Activated CD4-positive, CD25-positive, alpha-beta regulatory T cell treated with anti-CD3 and anti-CD28 coated beads, Interleukin-2, amount 50 U/mL, for 24 hours (primary cell): Measurements from ENCODE around the gene SLCO4A1.

Experiments
- ATAC-seq, 2 donors: fragments of 150-1000 bp; cut with Tn5 transposase; one replicate each; pipeline ENCODE4 v1.10.0; 2021; ENCODE audit warnings: mild to moderate bottlenecking in 1 of 2, moderate library complexity in 1 of 2

Gene SLCO4A1, protein sequence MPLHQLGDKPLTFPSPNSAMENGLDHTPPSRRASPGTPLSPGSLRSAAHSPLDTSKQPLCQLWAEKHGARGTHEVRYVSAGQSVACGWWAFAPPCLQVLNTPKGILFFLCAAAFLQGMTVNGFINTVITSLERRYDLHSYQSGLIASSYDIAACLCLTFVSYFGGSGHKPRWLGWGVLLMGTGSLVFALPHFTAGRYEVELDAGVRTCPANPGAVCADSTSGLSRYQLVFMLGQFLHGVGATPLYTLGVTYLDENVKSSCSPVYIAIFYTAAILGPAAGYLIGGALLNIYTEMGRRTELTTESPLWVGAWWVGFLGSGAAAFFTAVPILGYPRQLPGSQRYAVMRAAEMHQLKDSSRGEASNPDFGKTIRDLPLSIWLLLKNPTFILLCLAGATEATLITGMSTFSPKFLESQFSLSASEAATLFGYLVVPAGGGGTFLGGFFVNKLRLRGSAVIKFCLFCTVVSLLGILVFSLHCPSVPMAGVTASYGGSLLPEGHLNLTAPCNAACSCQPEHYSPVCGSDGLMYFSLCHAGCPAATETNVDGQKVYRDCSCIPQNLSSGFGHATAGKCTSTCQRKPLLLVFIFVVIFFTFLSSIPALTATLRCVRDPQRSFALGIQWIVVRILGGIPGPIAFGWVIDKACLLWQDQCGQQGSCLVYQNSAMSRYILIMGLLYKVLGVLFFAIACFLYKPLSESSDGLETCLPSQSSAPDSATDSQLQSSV

DNA sequence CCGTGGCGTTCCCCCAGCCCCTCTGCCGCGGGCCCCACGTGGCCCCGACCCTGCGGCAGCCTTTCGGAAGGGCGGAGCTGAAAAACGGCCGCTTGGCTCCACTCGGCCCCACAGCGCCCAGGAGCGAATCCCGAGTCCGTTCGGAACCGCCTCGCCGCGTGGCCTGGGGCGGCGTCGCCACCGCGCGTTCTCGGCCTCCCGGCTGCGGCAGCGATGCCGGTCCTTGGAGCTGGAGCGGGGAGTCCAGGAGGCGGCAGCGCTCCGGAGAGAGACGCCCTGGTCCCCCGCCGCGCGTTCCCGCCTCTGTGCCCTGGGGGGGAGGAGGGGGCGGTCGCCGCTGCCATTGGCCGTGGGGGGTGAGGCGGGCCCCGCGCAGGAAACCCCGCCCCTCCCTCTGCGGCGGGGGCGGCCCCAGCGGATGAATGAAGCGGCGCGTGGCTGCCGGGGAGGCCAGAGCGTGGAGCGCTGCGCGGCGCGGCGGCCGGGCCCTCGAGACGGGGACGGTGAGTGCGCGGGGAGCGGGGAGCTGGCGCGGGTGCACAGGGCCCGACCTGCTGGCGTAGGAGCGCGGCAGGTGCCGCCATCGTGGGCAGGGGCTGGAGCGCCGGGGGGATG, at the start of gene SLCO4A1:
SLCO4A1 (plus strand) TSS at position 453 of the 615 bp plus-strand sequence. CDS start 13,952 bp downstream, outside the sequence.
- ATAC-seq, result peak; percentile 87 to 88

DNA sequence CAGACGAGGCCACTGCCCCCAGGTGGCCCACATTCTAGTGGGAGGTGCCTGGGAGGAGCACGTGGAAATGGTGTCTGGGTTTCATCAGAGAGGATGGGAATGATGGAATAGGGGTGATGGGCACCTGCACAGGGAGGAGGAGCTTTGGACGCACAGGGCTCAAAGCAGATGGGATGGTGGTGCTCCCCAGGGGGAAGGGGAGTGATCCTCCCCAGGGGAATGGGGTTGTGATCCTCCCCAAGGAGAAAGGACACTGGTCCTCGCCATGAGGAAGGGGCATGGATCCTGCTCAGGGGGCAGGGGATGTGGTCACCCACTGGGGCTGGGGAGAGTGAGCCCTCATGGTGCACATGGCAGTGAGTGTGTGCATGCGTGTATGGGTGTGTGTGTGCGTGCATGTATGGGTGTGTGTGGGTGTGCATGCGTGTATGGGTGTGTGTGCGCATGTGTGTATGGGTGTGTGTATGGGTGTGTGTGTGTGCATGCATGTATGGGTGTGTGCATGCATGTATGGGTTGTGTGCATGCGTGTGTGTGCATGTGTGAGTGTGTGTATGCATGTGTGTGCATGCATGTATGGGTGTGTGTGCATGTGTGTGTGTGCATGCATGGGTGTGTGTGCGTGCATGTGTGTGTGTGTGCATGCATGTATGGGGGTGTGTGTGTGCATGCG, 49.7 kb upstream of the SLCO4A1 start:
- ATAC-seq, result no peak

DNA sequence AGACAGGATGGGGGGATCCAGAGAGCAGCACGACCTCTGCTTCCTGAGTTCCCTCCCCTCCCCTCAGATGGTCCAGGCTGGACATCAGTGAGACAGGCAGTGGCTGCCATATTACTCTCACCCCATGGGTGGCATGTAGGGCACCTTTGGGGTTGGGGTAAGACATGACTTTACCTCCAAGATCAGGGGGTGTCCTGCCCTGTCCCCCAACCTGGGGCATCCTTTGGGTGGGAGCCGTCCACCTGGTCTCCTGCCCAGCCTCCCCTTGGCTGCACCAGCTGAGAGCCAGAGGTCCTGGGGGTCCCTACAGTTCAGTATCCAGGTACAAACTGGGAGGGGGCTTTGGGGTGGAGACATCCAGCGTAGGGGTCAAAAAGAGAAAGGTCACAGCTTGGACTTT, 48.7 kb upstream of the SLCO4A1 start:
- no peak for ATAC-seq

DNA sequence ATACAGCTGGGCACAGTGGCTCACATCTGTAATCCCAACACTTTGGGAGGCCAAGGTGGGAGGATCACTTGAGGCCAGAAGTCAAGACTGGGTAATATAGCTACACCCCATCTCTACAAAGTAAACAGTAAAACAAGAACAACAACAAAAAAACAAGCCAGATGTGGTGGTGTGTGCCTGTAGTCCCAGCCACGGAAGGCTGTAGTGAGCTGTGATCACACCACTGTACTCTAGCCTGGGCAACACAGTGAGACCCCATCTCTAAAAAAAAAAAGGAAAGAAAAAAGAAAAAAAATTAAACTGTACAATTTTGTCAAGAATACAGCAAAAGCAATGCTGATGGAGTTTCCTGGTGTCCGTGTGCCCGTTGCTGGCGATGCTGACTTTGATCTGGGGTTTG, 47.2 kb upstream of the SLCO4A1 start:
- ATAC-seq, result no peak

DNA sequence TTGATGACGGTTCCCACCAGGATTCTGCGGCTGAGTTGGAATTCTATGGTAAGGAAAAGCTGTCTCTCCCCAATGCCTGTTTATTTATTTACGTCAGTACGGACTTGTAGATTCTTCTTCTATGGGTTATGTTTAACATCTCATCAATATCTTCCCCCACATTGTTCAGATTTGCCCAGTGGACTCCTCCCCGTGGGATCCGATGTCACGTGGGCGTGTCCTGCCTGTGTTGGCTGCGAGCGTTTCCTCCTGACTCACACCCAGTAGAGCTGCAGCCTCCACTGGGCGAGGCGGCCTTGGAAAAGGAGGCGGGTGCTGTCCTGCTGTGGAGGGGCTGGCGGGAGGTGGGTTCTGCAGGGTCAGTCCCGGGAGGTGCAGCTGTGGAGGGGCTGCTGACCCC, 46.8 kb upstream of the SLCO4A1 start:
- ATAC-seq, result peak in 1 of 2 donors; percentile 53

DNA sequence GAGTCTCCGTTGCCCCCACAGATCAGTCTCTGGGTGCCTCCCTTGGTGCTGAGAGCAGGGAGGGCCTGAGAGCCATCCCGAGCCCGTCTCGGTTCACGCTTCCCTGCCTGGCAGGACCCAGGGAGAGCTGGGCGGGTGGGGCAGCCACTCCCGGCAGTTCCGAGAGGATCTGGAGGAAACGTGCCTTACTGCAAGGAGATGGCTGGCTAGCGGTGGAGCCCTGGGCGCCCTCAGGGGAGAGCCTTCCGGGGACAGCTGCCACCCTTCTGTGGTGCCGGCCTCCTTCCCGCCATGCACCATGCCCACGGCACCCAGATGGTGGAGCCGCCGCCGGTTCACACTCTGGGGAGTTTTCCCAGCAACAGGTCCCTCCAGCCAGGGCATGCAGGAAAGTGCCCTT, 45.8 kb upstream of the SLCO4A1 start:
- ATAC-seq, result no peak

DNA sequence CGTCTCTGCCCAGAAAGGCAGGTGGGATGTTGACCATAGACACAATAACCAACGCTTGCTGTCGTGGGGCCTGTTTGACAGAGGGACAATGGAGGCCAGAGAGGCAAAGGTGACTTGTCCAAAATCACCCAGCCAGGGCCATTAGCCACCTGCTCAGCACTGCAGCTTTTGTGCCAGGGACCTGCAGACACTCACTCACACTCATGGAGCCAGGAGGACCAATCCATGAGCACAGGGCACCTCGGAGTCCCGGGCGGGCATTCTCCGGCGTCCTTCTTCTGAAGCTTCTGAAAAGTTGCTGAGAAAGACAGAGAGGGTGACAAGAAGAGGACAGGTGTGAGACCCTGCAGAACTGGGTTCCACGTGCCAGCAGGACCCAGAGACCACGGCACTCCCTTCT, 45.4 kb upstream of the SLCO4A1 start:
- no peak for ATAC-seq

DNA sequence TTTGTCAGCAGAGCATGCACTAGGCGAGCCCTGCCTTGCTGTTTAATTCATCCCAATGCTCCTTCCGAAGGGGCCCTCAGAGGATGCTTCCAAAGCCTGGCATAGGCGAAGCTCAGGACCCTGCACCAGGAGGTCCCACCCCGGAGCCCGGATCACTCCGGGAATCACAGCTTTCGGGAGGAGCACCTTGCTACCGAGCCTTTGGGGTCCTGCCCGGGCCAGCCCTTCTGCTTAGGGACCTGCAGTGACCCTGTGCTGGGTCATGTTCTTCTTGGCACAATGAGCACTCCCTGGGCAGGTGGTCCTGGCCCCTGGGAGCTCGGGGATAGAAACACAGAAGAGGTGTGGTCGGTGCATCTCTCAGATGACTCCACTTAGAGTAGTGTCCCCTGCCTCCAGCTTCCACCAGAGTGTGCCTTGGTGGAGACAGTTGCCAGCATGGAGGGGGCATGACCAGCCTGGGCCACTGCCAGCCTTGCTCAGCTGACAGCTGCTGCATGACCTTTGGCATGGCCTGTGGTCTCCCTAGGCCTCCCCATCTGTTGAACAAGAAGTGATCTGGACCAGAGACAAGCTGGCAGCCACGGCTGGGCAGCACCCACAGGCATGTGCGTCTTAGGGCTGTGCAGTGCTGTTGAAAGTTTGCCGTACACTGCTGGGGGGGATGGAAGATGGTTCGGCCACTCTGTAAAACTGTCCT, 44.7 kb upstream of the SLCO4A1 start:
- ATAC-seq, result no peak

DNA sequence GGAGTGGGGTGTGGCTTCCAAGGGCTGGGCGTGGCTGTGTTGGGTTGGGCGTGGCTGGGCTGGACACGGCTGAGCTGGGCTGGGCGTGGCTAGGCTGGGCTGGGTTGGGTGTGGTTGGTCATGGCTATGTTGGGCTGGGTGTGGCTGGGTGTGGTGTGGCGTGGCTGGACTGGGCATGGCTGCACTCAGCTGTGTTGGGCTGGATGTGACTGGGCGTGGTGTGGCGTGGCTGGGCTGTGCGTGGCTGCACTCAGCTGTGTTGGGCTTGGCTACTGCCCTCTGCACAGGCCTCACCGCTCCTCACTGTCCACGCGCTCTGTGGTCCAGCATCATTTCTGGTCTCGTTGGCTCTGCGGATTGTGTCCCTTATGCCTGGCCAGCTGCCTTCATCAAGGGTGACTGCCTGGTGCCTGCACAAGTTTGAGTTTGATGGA, 43.5 kb upstream of the SLCO4A1 start:
- ATAC-seq, result no peak

DNA sequence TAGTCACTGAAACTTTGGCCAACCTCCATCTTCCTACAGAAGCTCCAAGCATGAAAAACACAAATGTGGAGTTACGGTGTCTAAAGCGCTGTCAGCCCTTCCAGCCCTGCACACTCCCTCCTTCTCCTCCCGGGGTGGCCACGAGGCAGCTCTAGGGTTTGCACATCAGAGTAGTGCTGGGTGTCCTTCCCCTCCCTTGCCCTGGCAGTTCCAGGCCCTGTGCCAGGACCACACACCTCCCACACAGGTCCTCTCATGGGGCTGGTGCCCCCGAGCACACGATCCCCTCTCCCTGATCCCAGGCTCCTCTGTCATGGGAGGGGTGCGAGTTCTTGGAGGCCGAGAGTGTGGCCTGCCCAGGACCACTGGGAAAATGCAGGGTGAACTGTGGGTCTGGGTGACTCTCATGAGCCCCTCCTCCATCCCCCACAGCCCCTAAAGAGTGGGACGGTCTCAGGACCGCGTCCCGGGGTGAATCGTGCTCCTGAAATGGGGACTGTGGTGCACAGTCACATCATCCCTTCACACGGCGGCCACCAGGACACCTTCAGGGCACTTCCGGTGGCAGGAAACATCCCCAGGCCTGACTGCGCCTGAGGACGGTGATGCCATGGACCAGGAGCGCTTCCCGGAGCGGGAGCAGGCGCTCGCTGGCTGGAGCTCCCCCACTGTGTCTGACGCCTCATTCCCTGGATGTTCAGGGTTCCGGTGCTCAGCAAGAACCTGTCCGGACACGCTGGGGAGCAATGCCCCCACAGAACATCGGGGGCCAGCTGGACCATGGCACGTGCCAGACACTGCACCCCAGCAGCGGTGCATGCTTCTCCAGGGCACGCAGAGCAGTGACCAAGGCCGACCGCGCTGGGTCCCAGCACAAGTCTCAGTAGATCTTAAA, 42.8 kb upstream of the SLCO4A1 start:
- no peak for ATAC-seq

DNA sequence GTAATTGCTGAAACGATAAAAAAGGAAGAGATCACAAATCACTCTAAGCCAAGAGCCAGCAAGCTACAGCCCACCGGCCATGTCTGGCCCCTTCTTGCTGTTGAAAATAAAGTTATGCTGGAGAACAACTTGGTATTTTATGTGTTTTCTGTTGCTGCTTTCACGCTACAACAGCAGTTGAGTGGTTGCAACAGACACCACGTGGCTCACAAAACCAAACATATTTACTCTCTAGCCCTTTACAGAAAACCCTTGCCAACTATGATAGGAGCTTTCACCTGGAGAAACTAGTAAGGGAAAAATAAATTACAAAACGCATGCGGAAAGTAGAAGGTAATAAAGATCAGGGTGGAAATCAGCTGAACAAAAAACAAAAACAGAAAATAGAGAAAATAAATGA, 41.1 kb upstream of the SLCO4A1 start:
- no peak for ATAC-seq

DNA sequence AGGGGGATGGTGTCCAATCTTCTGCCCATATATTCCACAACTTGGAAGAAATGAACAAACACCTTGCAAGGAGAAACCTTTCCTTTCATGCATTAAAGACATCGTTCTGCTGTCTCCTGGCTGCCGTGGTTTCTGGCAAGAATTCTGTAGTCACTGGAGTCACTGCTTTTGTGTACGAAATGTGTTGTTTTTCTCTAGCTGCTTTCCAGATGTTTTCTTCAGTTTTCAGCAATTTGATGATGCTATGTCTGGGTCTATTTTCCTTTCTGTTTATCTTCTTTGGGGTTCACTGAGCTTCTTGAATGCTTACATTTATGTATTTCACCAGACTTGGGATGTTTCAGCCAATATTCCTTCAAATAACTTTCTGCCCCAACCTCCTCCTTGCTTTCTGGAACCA, 40.6 kb upstream of the SLCO4A1 start:
- ATAC-seq, result no peak

DNA sequence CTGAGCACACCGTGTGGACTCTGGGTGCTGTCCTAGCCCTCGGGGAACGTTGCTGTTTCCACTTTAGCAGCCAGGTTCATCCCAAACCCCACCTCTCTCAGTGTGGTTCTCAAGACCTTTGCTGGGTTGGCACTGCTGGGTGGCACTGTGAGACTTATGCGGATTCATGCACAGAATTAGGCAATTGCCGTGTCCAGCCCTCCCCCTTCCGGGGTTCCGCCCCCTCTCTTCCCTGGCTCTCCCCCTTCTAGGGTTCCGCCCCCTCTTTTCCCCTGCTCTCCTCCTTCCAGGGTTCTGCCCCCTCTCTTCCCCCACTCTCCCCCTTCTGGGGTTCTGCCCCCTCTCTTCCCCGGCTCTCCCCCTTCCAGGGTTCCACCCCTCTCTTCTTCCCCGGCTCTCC, 39.8 kb upstream of the SLCO4A1 start:
- peak; percentile 19 to 48 for ATAC-seq

DNA sequence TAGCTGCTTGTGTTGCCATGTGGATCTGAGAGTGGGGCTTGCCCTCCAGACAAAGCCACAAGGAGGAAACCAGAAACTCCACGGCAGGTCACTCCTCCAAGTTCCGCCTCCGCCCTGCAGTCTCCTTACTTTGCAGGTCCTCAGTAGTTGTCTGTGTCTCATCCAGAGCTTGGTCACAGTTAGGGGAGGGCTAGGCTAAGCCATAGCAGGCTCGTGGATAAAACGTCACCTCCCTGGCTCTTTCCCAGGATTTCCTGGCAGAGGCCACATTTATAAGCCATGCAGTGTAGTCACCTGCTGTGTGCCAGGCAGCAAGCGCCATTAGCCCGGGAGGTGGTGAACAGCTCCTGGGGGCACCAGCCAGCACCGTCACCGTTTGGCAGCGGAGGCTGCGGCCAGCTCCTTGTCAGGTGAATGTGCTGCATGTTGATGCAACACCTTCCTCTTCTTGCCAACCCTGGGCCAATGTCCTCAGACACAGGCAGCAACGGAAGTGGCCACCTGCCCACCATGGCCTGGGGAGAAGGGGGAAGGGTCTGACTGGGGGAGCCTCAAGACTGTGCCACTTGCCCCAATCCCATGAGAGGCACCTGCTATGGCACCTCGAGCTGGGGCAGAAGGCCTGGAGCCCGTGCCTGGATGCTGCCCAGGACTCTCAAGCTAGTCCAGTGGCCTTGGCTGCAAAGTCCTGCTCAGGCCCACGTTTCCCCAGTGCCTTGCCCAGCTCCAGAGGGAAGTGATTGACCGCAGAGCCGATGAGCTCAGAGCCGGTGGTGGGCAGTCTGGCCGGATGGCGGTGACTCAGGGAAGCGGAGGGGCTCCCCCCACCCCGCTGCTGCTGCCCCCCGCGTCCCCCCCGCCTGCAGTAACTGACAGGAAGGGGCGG, 39.0 kb upstream of the SLCO4A1 start:
- ATAC-seq, result peak; percentile 51 to 61

DNA sequence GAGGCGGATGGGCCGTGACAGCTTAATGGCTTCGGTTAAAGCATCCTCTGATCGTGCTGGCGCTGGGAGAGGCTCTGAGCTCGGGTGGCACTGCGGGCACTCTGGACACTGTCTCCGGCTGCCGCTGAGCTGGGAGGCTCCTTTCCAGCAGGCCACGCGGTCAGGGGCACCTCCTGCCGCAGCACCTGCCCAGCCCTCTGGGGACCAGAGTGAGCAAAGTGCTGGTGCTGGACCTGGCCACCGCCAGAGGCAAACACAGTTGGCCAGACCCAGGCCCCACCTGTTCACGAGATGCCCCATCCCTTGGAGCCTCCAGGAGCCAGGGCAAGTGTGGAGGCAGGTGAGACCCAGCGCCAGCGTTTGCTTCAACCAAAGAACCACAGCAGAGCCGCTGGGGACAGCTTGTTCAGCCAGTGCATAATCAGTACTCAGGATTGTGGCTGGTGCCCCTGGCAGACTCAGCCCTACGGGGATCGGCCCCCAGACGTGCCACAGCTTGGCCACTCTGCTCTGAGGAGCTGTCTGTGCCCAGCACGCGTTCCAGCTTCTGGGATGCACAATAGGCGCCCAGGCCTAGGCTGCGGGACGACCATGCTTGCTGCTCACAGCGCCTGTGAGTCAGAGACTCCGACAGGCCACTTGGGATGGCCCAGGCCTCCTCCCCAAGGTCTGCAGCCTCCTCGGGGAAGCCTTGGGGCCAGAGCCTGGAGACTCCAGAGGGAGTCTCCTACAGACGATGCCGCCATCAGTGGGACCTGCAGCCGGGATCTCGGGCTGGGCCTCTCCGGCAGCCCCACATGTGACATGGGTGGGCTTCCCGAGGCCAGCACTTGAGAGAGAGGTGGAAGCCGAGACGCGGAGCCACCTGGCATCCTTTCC, 38.2 kb upstream of the SLCO4A1 start:
- ATAC-seq, result no peak

DNA sequence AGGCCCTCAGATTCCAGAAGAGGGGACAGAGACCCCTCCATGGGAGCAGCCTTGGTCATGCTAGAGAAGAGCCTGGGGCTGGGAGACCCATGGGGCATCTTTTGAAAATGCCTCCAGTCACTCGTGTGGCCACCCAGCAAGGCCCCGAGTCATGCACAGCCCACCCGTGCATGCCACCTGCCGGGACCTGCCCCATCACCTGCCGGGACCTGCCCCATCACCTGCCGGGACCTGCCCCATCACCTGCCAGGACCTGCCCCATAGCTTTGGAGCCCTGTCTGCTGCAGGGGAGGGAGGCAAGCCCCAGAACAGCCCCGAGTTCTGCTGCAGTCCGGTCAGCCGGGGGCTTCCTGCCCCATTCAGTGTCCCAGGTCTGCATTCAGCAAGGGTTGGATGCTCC, 37.5 kb upstream of the SLCO4A1 start:
- ATAC-seq, result no peak

DNA sequence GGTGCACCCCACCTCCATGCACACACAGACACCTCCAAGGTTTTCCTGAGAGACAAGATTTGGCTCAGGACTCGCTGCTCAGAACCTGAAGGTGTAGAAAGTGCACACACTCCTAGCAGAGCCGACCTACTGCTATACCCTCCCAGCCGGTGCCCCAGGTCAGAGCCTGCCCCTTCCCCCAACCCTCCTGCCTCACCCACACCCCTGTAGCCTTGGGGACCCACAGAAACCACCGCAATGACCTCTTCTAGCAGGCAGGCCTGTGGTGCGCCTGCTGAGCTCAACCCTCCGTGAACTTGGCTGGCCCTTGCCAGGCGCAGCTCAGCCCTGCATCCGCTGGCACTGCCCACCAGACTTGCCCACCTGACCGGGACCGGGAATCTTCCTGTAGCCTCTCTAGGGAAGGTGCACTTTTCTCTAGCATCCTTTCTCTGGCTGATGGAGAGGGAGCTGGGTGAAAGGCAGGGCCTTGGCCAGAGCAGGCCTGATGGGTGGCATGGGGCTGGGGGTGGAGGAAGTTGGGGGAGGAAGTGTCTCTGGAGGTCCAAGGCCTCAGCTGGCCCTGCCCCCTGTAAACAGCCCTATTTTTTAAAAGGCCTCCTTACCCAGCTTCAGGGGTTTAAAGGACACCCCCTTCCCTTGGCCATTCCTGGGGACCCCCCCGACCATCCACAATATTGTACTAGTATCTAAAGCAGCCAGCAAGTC, 36.9 kb upstream of the SLCO4A1 start:
- no peak for ATAC-seq

DNA sequence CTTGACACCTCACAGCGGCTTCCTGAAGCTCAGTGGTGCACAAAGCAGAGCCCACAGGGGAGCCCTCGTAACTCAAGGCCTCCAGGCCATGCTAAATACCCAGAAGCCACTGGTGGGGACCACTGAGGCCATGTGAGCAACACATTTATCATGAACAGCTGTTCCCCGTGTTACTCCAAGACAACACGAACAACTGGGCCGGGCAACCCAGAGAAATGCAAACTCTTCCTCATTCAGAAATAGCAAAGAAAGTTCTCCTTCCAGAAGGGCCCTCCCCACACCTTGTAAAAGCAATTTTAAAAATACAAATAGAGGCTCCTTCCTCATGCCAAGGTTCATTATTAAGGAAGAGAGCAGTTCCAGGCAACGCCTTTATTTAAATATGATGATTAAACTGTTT, 36.3 kb upstream of the SLCO4A1 start:
- ATAC-seq, result no peak
